Common myeloid progenitor, CD34-positive (primary cell): Measurements from ENCODE around the gene FAM170A.

Experiments
- CTCF ChIA-PET: fragments of 350-600 bp; sonication (Branson Sonifier 250); formaldehyde crosslinking; loops from one replicate; lab custom pipeline; 2021; ENCODE audit warnings: antibody characterized with exemption; lab: Charles Lee
- POLR2A ChIA-PET: fragments of 350-600 bp; sonication (Branson Sonifier 250); formaldehyde crosslinking; loops from one replicate; lab custom pipeline; 2021; ENCODE audit warnings: antibody characterized with exemption; lab: Charles Lee
- DNase-seq, 3 donors: peaks; one replicate each; pipeline versions ENCODE4 v3.0.0 to v3.0.0-alpha.2; 2013
- H3K27ac ChIP-seq, 2 experiments: 1 replicate in 1 of 2; 2 replicates in 1 of 2; pipeline ENCODE4 v1.7.0; 2013; ENCODE audit warnings: inconsistent platforms in 2 of 2, low read length in 2 of 2, mild to moderate bottlenecking in 2 of 2, low read depth in 1 of 2, moderate library complexity in 1 of 2; ENCODE audit not compliant: severe bottlenecking in 2 of 2, insufficient read depth in 1 of 2, poor library complexity in 1 of 2
- H3K27me3 ChIP-seq, 5 experiments: replicated peaks in 2 of 5; 1 replicate in 3 of 5; 2 replicates in 2 of 5; pipeline versions ENCODE4 v1.6.1 to v1.7.0; 2013; ENCODE audit warnings: low read length in 4 of 5, mild to moderate bottlenecking in 2 of 5, moderate library complexity in 2 of 5, inconsistent platforms in 1 of 5; ENCODE audit not compliant: insufficient read depth in 5 of 5, control insufficient read depth in 4 of 5
- H3K36me3 ChIP-seq, 4 experiments: 1 replicate in 2 of 4; 2 replicates in 2 of 4; pipeline versions ENCODE4 v1.6.1 to v1.7.0; 2013; ENCODE audit warnings: low read length in 3 of 4, control low read depth in 1 of 4, mild to moderate bottlenecking in 1 of 4; ENCODE audit not compliant: control insufficient read depth in 4 of 4, insufficient read depth in 4 of 4
- H3K4me1 ChIP-seq, 4 experiments: 1 replicate in 3 of 4; 2 replicates in 1 of 4; pipeline versions ENCODE4 v1.6.1 to v1.7.1; 2013; ENCODE audit warnings: low read length in 3 of 4, mild to moderate bottlenecking in 3 of 4, control low read depth in 1 of 4, inconsistent platforms in 1 of 4, moderate library complexity in 1 of 4; ENCODE audit not compliant: control insufficient read depth in 4 of 4, insufficient read depth in 4 of 4; ENCODE audit errors: control extremely low read depth in 1 of 4
- H3K4me3 ChIP-seq, 7 experiments: 1 replicate in 4 of 7; 2 replicates in 3 of 7; pipeline versions ENCODE4 v1.5.1 to v1.7.0; 2013; ENCODE audit warnings: mild to moderate bottlenecking in 7 of 7, low read length in 6 of 7, moderate library complexity in 6 of 7, inconsistent platforms in 2 of 7, low read depth in 2 of 7, control low read depth in 1 of 7; ENCODE audit not compliant: insufficient read depth in 4 of 7, control insufficient read depth in 1 of 7; ENCODE audit errors: extremely low read depth in 1 of 7
- H3K9me3 ChIP-seq, 5 experiments: 1 replicate in 4 of 5; 2 replicates in 1 of 5; pipeline versions ENCODE4 v1.6.1 to v1.7.1; 2013; ENCODE audit warnings: low read length in 4 of 5, mild to moderate bottlenecking in 2 of 5, inconsistent platforms in 1 of 5, low read depth in 1 of 5, moderate library complexity in 1 of 5; ENCODE audit not compliant: control insufficient read depth in 4 of 5, insufficient read depth in 2 of 5; ENCODE audit errors: control extremely low read depth in 1 of 5
- WGBS: methylation state at CpG from one replicate; pipeline ENCODE4 v1.1.5; 2013; ENCODE audit not compliant: insufficient coverage; 5-methylcytosine and 5-hydroxymethylcytosine counted together

Gene FAM170A

GRCh38 chr5:119678351-119679028 is 49.1 kb downstream of the FAM170A start:
- no peak overlapping the region for H3K27ac ChIP-seq
- no peaks in the 10 kb centered on the region for H3K9me3 ChIP-seq
- DNase-seq, result no peak
- CTCF ChIA-PET, result no interaction called here
- no peaks in the 10 kb centered on the region for H3K4me1 ChIP-seq
- no peaks in the 10 kb centered on the region for H3K27me3 ChIP-seq
- WGBS, result 90% methylated on average over 7 of the region's 8 CpGs
- H3K36me3 ChIP-seq, result no peaks in the 10 kb centered on the region
- no peak overlapping the region for H3K4me3 ChIP-seq
- POLR2A ChIA-PET, result no interaction called here

GRCh38 chr5:119680080-119680479 is 50.7 kb downstream of the FAM170A start:
- CTCF ChIA-PET, result no interaction called here
- Histone ChIP-seq H3K36me3 (no peaks in the 10 kb centered on the region), H3K4me1 (no peaks in the 10 kb centered on the region), H3K27ac (no peak overlapping the region), H3K27me3 (no peaks in the 10 kb centered on the region), H3K4me3 (no peak overlapping the region), H3K9me3 (no peaks in the 10 kb centered on the region)
- DNase-seq, result no peak
- 96% methylated on average over 10 of the region's 12 CpGs for WGBS
- POLR2A ChIA-PET, result no interaction called here

GRCh38 chr5:119681734-119682133 is 52.4 kb downstream of the FAM170A start:
- Histone ChIP-seq H3K27me3 (no peaks in the 10 kb centered on the region), H3K4me1 (no peaks in the 10 kb centered on the region), H3K9me3 (no peaks in the 10 kb centered on the region), H3K4me3 (no peak overlapping the region), H3K36me3 (no peaks in the 10 kb centered on the region), H3K27ac (no peak overlapping the region)
- ChIA-PET POLR2A (no interaction called here), CTCF (no interaction called here)
- 50% methylated on average over 2 of the region's 2 CpGs for WGBS
- no peak for DNase-seq

GRCh38 chr5:119682372-119682771 is 53.0 kb downstream of the FAM170A start:
- 100% methylated on average over 1 of the region's 1 CpG for WGBS
- H3K4me3 ChIP-seq, result no peak overlapping the region
- ChIA-PET CTCF (no interaction called here), POLR2A (no interaction called here)
- H3K27ac ChIP-seq, result no peak overlapping the region
- H3K27me3 ChIP-seq, result no peaks in the 10 kb centered on the region
- no peak for DNase-seq
- no peaks in the 10 kb centered on the region for H3K36me3 ChIP-seq
- H3K9me3 ChIP-seq, result no peaks in the 10 kb centered on the region
- no peaks in the 10 kb centered on the region for H3K4me1 ChIP-seq
